HG03196 (cell line): Measurements from ENCODE around the gene VASP.

ENCODE experiments used
- ATAC-seq: cut with Tn5 transposase; IDR thresholded peaks from one replicate; pipeline ENCODE4 v1.9.1; 2021; ENCODE audit not compliant: unreplicated experiment

The VASP gene

DNA sequence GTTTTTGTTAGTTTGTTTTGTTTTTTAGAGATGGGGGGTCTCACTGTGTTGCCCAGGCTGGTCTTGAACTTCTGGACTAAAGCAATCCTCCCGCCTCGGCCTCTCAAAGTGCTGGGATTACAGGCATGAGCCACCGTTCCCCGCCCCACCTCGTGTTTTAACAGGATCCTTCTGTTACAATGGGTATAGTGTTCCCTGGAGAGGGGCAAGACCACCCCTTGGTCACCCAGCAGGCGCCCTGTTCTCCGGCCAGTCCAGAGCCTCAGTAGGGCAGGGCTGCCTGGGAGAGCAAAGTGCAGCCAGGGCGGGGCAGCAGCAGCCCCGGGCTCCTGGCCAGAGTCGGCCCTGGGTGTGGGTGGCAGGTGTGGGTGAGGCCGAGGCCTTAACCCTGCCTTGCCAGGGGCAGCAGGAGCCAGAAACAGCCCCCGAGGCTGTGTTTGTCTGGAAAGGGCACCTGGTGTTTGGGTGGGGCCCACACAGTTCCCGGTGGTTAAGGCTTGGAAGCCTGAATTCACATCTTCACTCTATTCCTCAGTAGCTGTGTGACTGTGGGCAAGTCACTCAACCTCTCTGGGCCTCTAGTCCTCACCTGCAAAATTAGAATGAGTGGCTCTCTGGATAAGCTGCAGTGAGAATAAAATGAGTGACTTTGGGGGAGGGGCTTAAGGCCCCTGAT lies 7.2 kb downstream of the VASP start:
- ATAC-seq: no peak

DNA sequence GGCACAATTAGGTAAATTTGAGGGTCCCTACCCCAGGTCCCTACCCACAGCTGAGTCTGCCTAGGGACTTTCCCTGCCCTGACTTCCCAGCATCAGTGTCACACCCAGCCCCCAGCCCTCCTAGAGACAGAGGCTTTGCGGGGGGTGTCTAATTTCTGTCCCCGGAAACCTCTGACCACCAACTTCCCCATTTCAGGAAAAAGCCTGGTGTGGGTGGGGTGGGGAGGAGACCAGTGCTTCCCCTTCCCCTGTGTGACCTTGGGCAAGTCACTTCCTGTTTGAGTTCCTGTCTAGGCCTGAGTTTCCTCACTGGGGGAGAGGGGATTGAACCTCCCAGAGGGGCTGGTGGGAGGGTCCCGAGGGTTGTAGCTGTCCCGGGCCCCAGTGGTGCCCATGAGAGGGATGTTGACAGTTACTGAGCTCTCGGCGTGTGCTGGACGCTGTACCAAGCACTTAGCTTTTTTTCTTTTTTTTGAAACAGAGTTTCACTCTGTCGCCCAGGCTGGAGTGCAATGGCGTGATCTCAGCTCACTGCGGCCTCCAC lies 7.9 kb downstream of the VASP start:
- ATAC-seq: no peak

DNA sequence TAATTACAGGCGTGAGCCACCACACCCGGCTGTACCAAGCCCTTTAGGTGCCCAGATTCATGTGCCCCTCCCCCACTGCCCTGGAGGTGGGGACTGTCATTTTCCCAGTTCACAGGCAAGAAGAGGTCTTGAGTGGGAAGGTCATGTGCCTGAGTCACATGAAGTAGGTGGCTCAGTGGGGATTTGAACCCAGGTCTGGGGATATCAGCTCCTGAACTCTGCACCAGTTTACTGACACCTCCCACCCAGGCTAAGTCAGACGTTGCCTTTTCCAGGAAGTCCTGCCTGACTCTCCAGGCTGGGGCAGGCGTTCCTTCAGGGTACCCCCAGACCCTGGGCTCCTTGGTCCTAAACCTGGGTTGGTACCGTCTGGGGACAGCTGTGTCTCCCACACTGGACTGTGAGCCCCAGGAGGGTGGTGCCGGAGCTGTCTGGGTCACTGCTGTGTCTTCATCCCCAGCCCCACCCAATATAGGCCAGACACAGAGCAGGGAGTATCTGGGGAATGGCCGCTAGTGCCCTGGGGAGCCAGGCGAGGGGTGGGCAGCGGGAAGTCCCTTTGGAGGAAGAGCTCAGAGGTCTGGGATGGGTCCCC lies 8.6 kb downstream of the VASP start:
- no peak for ATAC-seq

DNA sequence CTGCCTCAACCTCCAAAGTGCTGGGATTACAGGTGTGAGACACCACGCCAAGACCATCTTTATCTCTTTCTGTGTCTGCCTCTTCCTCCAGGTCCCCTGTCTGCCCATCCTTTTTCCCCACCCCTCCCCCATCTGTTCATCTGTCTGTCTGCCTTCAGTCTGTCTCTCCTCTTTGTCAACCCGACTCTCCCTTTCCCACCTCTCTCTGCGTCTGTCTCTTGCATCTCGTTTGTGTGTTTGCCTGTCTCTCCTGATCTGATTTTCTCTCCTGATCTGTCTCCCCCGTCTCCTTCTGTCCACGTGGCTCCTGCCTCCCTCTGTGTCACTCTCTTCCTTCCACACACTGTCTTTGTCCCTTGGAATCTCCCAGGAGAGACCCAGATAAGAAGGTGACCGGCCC lies 10.0 kb downstream of the VASP start:
- no peak for ATAC-seq

DNA sequence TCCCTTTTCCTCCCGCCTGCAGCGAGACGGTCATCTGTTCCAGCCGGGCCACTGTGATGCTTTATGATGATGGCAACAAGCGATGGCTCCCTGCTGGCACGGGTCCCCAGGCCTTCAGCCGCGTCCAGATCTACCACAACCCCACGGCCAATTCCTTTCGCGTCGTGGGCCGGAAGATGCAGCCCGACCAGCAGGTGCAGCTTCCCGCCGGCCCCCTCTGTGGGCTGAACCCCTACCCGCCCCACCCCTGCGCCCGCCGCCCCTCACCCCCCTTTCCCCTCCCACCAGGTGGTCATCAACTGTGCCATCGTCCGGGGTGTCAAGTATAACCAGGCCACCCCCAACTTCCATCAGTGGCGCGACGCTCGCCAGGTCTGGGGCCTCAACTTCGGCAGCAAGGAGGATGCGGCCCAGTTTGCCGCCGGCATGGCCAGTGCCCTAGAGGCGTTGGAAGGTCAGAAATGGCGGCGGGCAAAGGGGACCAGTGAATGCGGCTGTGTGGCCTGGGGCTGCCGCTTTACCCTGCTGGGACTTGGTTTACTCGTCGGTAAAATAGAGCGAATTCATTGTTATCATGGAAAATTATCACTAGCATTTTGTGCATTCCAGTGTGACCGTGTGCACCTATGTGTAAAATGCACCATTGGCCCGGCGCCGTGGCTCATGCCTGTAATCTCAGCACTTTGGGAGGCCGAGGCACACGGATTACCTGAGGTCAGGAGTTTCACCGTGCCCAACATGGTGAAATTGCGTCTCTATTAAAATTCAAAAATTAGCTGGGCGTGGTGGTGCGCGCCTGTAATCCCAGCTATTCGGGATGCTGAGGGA lies 10.6 kb downstream of the VASP start:
- no peak for ATAC-seq

DNA sequence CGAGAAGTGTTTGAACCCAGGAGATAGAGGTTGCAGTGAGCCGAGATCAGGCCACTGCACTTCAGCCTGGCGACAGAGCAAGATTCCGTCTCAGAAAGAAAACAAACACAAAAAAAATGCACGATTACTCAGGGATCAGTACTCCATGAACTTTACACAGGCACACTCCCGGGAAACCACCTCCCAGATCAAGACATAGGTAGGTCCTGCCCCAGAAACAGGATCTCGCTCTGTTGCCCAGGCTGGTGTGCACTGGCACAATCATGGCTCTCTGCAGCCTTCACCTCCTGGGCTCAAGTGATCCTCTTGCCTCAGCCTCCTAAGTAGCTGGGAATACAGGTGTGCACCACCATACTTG lies 11.2 kb downstream of the VASP start:
- ATAC-seq: no peak

DNA sequence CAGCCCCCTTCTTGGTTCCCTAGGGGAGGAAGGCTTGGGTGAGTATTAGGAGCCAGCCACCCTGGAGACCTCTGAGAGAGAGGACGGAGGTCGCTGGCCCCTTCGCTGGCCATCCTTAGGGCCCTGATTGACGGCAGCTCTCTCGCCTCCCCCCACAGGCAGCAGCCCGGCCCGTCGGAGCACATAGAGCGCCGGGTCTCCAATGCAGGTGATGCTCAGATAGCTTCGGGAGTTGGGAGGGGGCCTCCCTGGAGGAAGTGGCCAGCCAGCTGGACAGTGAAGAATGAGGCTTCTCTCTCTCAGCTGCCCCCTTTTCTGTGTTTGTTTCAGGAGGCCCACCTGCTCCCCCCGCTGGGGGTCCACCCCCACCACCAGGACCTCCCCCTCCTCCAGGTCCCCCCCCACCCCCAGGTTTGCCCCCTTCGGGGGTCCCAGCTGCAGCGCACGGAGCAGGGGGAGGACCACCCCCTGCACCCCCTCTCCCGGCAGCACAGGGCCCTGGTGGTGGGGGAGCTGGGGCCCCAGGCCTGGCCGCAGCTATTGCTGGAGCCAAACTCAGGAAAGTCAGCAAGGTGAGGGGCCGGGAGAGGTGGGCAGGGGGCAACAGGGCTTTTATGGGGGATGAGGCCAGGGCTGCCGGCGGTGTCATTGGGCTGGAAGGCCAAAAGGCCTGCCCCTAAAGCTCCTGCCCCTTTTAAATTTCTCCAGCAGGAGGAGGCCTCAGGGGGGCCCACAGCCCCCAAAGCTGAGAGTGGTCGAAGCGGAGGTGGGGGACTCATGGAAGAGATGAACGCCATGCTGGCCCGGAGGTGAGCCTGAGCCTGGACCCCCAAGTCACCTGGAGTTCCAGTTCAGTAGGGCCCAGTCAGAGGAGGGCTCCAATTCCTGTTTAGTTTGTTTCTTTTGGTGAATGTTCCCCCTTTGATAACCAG lies 15.0 kb downstream of the VASP start:
- ATAC-seq: no peak

DNA sequence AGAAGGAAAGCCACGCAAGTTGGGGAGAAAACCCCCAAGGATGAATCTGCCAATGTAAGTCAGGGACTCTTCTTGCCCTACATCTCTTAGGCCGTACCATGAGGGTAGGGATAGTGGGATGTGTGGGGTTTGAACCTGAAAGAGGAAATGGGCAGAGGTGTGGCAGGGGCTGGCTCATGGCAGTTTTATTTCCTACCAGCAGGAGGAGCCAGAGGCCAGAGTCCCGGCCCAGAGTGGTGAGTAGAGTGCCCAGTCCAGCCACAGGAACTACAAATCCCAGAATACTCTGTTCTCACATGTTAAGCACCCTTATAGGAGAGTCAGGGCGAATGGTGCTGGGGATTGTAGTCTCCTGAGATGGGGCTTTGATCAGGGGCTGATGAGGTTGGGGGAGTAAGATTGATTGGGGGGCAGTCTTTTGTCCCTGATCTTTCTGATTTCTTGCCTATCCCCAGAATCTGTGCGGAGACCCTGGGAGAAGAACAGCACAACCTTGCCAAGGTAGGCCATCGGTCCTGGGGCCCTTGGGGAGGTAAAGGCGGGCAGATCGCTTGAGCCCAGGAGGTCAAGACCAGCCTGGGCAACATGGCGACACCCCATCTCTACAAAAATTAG lies 16.5 kb downstream of the VASP start:
- ATAC-seq: peak; percentile 65

DNA sequence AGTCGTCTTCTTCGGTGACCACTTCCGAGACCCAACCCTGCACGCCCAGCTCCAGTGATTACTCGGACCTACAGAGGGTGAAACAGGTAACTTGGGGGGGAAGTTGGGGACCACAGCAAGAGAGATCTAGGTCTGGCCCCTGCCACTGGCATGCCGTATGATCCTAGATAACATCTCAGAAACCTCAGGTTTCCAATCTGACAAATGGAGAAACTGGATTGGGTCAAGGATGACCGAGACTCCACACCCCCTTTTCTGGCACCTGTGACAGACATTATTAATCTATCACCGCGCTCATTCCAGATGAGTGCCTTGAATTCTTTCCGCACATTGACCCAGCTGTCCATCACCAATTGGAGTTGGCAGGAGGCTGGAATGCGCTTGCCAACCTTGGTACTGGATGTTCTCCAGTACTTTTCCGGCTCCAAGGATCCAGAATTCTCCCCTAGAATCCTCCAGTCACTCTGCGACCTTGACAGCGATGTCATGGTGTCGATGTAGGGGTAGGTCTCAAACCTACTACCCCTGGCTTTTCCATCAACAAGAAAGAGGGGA lies 17.4 kb downstream of the VASP start:
- no peak for ATAC-seq

DNA sequence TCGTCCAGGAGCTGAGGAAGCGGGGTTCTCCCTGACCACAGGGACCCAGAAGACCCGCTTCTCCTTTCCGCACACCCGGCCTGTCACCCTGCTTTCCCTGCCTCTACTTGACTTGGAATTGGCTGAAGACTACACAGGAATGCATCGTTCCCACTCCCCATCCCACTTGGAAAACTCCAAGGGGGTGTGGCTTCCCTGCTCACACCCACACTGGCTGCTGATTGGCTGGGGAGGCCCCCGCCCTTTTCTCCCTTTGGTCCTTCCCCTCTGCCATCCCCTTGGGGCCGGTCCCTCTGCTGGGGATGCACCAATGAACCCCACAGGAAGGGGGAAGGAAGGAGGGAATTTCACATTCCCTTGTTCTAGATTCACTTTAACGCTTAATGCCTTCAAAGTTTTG lies 18.9 kb downstream of the VASP start:
- ATAC-seq: no peak

DNA sequence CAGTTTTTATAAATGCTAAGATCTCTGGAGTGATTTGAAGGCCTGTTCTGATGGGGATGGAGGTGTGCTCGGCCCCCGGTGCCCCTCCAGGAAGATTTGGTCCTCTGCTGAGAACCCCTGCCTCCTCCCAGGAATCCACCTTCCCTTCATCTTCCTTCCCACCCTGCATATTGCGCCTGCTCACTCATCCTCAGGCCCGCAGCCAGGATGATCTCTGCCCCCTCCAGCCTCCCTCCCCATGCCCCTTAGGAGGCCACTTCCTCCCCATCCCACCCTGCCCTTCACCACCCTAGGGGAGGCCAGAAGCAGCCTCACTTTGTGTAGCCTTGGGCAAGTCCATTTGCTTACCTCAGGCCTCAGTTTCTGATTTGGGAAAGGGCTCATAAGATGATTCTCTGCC lies 19.7 kb downstream of the VASP start:
- ATAC-seq: no peak

DNA sequence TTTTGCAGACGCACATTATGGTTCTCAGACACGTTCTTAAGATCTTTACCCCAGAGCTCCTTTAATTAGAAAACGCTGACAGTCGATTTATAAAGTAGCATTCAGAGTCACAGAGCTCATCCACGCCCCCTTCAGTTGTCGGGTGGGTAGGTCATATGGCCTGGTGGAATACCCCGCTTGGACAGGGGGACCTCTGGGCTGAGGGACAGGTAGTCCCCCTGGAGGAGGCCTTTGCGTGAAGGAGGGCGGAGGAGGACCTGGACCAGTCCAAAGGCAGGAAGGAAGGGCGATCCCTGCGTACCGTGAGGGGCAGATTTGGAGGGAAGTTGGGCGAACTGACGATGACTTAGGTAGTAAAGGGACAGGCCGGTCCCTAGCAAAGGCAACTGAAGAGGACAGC lies 20.5 kb downstream of the VASP start:
- ATAC-seq: no peak

DNA sequence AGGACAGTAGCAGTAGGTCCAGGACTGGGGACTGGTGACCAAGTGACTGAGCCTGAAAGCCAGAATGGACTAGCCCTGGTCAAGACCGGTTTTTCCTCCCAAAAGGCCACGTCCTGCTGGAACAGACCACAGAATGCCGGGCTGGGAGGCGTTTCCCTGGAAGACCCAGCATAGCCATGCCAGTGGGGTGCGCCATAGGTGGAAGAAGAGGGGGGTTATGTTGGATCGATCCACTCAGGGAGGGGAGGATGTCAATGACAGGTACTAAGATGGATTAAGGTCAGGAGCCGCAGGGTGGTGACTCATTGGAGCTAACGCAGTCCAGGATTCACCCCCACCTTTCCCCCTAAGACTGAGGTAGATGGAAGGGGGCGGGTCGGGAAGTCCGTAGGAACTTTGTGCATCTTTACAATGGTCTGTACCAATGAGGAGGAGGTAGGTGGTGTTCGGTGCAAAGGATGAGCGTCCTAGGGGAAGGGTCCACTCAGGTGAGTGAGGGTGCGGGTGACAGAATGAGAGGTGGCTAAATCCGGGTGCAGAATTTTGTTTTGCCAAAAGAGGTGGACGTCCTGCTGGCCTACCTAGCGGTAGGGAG lies 21.0 kb downstream of the VASP start:
- no peak for ATAC-seq

DNA sequence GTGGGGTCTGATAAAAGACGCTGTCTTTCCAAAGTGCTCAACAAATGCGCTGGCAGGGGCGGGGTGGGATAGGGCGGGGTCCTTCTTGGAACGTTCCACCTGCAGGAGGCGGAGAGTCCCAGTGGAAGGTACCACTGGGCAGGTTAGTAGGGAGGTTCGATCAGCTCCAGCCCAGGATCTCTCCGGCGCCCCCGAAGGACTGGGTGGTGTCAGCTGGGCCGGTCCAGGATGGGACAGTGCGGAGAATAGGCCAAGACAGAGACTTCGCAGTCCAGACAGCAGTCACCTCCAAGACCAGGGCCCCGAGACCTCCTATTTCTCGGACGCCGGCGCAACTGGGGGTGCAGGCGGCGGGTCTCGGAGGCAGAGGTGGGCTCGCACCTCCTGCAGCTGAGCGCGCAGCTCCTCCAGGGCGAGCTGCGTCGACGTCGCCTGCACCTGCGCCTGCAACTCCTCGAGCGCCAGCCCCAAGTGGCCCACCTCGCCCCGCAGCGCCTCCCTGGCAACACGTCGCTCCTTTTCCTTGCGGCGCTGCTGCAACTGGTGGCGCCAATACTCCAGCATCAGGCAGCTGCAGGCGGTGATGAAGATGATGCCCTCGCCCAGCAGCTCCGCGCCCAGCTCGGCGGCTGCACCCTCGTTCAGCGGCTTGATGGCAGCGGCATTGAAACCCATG lies 21.6 kb downstream of the VASP start:
- no peak for ATAC-seq

DNA sequence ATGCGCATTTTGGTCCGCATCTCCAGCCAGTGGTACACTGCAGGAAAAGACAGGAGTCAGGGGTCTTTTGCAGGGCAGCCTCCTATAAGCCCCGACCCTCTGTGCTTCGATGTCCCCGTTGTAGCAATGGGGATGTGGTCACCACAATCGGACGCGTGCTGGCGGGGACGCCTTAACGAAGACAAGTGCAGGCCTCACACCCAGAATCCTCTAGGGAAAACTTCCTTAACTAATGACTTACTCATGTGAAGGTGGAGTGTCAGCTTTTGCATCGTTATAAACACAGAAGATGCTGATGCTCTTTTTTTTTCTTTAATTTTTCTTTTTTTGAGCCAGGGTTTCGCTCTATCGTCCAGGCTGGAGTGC lies 22.1 kb downstream of the VASP start:
- no peak for ATAC-seq

DNA sequence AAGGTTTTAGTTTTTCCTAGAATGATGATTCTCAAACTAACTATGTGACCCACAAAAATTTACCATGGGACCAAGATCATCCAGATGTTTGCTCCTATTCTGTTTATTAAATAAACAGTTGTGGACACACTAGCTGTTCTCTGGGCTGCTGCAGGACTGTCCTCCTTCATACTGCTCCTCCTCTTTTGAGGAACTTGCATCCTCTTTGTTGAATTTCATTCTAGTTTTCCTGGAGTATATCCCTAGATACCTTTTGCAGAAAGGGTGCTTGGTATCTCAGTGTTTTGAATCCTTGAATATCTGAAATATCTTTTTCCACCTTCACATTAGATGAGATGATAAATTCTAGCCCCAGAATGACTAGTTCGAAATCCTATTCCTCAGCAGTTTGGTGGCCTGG lies 24.1 kb downstream of the VASP start:
- no peak for ATAC-seq

DNA sequence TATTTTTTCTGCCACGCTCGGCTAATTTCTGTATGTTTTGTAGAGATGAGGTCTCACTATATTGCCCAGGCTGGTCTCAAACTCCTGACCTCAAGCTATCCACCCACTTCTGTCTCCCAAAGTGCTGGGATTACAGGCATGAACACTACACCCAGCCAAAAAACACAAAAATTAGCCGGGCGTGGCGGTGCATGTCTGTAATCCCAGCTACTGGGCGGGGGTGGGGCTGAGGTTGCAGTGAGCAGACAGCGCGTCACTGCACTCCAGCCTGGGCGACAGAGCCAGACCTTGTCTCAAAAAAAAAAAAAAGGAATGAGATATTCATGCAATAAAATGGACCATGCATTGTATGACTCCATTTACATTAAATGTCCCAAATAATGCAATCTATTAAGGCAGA lies 32.2 kb downstream of the VASP start:
- no peak for ATAC-seq

DNA sequence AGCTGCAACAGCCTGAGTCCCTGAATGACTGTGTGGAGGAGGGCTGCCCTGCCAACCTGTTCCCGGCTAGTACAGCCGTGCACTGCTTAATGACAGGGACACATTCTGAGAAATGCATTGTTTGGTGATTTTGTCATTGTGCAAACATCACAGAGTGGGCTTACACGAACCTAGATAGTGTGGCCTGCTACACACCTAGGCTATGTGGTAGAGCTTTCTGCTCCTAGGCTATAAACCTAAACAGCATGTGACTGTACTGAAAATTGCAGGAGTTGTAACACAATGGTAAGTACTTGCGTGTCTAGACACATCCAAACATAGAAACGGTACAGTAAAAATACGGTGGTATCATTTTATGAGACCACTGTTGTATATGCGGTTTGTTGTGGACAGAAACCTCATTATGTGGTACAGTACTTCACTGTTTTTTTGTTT lies 35.0 kb downstream of the VASP start:
- no peak for ATAC-seq

DNA sequence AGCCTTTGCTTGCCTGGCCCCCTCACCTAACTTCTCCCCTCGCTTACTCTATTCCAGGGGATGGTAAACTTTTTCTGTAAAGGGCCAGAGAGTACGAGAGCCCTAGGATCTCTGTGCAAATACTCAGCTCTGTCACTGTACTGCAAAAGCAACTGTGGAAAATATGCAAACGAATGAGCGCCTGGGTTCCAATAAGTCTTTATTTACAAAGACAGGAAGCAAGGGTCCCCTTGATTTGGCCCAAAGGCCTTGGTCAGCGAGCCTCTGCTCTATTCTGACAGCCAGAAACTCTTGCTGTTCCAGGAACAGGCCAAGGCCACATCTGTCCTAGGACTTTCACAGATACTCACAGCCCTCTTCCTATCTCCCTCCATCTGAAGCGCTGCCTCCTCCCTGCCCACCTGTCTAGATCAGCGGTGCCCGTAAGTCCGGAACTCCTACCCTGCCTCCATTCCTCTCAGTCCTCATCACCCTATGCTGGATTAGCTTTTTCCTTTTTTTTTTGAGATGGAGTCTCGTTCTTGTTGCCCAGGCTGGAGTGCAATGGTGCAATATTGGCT lies 40.0 kb downstream of the VASP start:
- no peak for ATAC-seq
